B cell (primary cell): ENCODE measurements around the gene PSMC5. TPM values are rescaled to one million over a fixed set of nuclear protein-coding genes. Genes with fewer than 3 reads are reported as not detected.

Experiments
- ATAC-seq: fragments of 200-7000 bp; cut with Tn5 transposase; one replicate; pipeline ENCODE4 v1.10.0; 2021; ENCODE audit warnings: low read depth, mild to moderate bottlenecking, moderate number of reproducible peaks, moderate library complexity
- CTCF ChIA-PET: fragments of 350-600 bp; sonication (Branson Sonifier 250); formaldehyde crosslinking; loops from one replicate; lab custom pipeline; 2021; ENCODE audit warnings: antibody characterized with exemption, inconsistent platforms; lab: Charles Lee
- POLR2A ChIA-PET: fragments of 350-600 bp; sonication (Branson Sonifier 250); formaldehyde crosslinking; loops from one replicate; lab custom pipeline; 2021; ENCODE audit warnings: antibody characterized with exemption; lab: Charles Lee
- DNase-seq: peaks from one replicate; pipeline ENCODE4 v3.0.0; 2013
- H2AFZ ChIP-seq: 2 replicates; pipeline ENCODE4 v1.6.1; 2012; ENCODE audit warnings: mild to moderate bottlenecking, low read depth, low read length; ENCODE audit not compliant: insufficient read depth, poor library complexity, severe bottlenecking
- H3K27ac ChIP-seq, 2 donors: 1 replicate in 1 of 2; 2 replicates in 1 of 2; pipeline ENCODE4 v1.5.1; 2012 to 2013; ENCODE audit warnings: low read length in 2 of 2, mild to moderate bottlenecking in 2 of 2, moderate library complexity in 1 of 2
- H3K27me3 ChIP-seq, 4 experiments: fragments of 200-600 bp in 1 of 4; sonication (generic) in 1 of 4; replicated peaks in 1 of 4; 1 replicate in 2 of 4; 2 replicates in 2 of 4; pipeline versions ENCODE4 v1.6.1 to v1.7.0; 2013 to 2016; ENCODE audit warnings: low read length in 3 of 4, mild to moderate bottlenecking in 2 of 4, mixed read lengths in 1 of 4, moderate library complexity in 1 of 4; ENCODE audit not compliant: insufficient read depth in 4 of 4, control insufficient read depth in 3 of 4; ENCODE audit errors: control extremely low read depth in 1 of 4
- H3K36me3 ChIP-seq, 2 experiments: replicated peaks in 1 of 2; 1 replicate in 1 of 2; 2 replicates in 1 of 2; pipeline versions ENCODE4 v1.6.1 to v1.7.1; 2013; ENCODE audit warnings: low read length in 1 of 2; ENCODE audit not compliant: insufficient read depth in 2 of 2, control insufficient read depth in 1 of 2; ENCODE audit errors: control extremely low read depth in 1 of 2, extremely low read depth in 1 of 2
- H3K4me1 ChIP-seq, 2 donors: fragments of 200-600 bp in 1 of 2; sonication (generic) in 1 of 2; 1 replicate in 1 of 2; 2 replicates in 1 of 2; pipeline versions ENCODE4 v1.5.1 to v1.6.1; 2013 to 2017; ENCODE audit warnings: low read length in 2 of 2; ENCODE audit not compliant: control insufficient read depth in 2 of 2, insufficient read depth in 2 of 2
- H3K4me2 ChIP-seq: replicated peaks from 2 replicates; pipeline ENCODE3; 2012; ENCODE audit warnings: mild to moderate bottlenecking, low read depth, low read length; ENCODE audit not compliant: poor library complexity, severe bottlenecking
- H3K4me3 ChIP-seq, 5 experiments: fragments of 200-600 bp in 1 of 5; sonication (generic) in 1 of 5; 1 replicate in 3 of 5; 2 replicates in 2 of 5; pipeline versions ENCODE4 v1.5.1 to v1.7.0; 2011 to 2016; ENCODE audit warnings: low read length in 4 of 5, mild to moderate bottlenecking in 4 of 5, low read depth in 2 of 5, control low read depth in 1 of 5, moderate library complexity in 1 of 5; ENCODE audit not compliant: insufficient read depth in 1 of 5; ENCODE audit errors: control extremely low read depth in 1 of 5, extremely low read depth in 1 of 5
- H3K79me2 ChIP-seq: fragments of 200-600 bp; sonication (generic); one replicate; pipeline ENCODE4 v1.6.0; 2016; ENCODE audit warnings: low read length; ENCODE audit not compliant: control insufficient read depth, insufficient read depth
- H3K9ac ChIP-seq: fragments of 200-600 bp; sonication (generic); 2 replicates; pipeline ENCODE4 v1.6.1; 2017; ENCODE audit warnings: mild to moderate bottlenecking, low read length, moderate library complexity
- H3K9me3 ChIP-seq, 3 donors: one replicate each; pipeline versions ENCODE4 v1.6.1 to v1.7.1; 2013; ENCODE audit warnings: low read length in 2 of 3; ENCODE audit not compliant: control insufficient read depth in 2 of 3, insufficient read depth in 1 of 3; ENCODE audit errors: control extremely low read depth in 1 of 3
- H4K20me1 ChIP-seq: 2 replicates; pipeline ENCODE4 v1.6.0; 2012; ENCODE audit warnings: mild to moderate bottlenecking, low read length; ENCODE audit not compliant: insufficient read depth, control insufficient read depth, poor library complexity, severe bottlenecking
- H3K27ac Mint-ChIP-seq: one replicate; pipeline ENCODE4 v1.8.0; 2021; ENCODE audit warnings: mixed read lengths
- H3K27me3 Mint-ChIP-seq: one replicate; pipeline ENCODE4 v1.8.0; 2021; ENCODE audit warnings: mixed read lengths
- H3K4me1 Mint-ChIP-seq: one replicate; pipeline ENCODE4 v1.8.0; 2021; ENCODE audit warnings: mixed read lengths
- H3K4me3 Mint-ChIP-seq: one replicate; pipeline ENCODE4 v1.8.0; 2021; ENCODE audit warnings: mixed read lengths
- H3K9me3 Mint-ChIP-seq: one replicate; pipeline ENCODE4 v1.8.0; 2022; ENCODE audit warnings: mixed read lengths; ENCODE audit not compliant: insufficient read depth
- EZH2 ChIP-seq: IDR thresholded peaks from 2 replicates; pipeline ENCODE4 v1.6.1; 2012; ENCODE audit warnings: borderline replicate concordance, low read depth, mild to moderate bottlenecking, moderate library complexity, low read length; ENCODE audit not compliant: insufficient read depth, poor library complexity, severe bottlenecking
- WGBS: methylation state at CpG from one replicate; pipeline ENCODE4 v1.1.5; 2013; ENCODE audit warnings: missing lambda C conversion rate; ENCODE audit not compliant: insufficient coverage; 5-methylcytosine and 5-hydroxymethylcytosine counted together
- intact Hi-C: fragments of 100-400 bp; cut with micrococcal nuclease; formaldehyde crosslinking; loops from one replicate; pipeline ENCODE4 v1.10.0; 2022
- polyA plus RNA-seq: library from polyadenylated mRNA; depleted of rRNA; stranded (reverse); fragments of >200 nt; gene quantifications from 2 replicates; pipeline ENCODE4 v1.2.3, GENCODE V29; 2012
- total RNA-seq, 2 donors: library from RNA; stranded (reverse); fragments of 120-200 nt in 1 of 2; gene quantifications; 1 replicate in 1 of 2; 2 replicates in 1 of 2; pipeline versions ENCODE4 v1.2.3 to v1.2.4, GENCODE V29; 2013 to 2022
- TF ChIP-seq, protein P1 (sequence below): fragments of 200-600 bp; IDR thresholded peaks from one replicate; pipeline ENCODE4 v1.8.0; 2022; ENCODE audit warnings: antibody characterized with exemption, mild to moderate bottlenecking

Gene PSMC5
- total and polyA plus RNA-seq, 2 donors (not counting 1 experiment from before 2014, with no cell fraction given), result 87.1 to 104 TPM

DNA sequence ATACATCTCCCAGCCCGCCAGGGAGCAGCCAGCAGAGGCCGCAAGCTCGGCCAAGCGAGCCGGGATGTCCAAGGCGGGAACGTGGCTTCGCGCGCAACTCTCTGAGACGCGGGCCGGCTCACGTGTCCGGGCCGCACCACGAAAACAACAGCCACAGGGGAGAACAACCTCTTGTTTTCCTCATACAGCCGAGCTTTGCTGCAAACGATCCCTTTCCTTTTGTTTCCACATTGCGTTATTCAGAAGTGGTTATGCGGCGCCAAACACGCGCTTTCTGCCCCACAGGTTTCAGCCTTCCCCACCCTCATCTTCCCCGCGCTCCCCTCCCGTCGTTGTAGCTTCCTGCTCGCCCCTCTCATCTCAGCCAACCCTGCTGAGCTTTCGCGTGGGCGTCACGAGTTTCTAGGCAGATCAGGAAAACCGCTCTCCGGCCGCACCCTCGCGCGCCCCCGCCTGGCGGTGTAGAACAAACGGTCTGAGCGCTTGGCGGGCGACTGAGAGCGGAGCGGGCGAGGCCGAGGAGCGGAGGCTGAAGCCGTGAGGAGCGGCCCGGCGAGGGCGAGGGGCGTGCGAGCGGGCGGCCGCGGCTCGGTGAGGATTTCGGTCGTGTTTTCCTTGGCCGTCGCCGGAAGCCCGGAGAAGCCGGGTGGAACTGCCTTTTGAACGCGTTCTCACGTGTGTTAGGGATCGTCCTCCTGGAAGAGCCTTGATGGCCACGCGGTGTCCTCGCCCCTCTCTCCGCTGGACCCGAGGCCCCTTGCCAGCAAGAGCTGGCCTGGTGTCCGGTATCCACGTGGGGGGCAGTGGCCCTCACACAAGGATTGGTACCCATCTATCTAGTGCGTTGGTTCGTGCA is 21.8 kb downstream of the PSMC5 start:
- ChIA-PET POLR2A (interaction anchor here (1.3 to 1.6 kb wide), 3 partner anchors 107 to 171 kb away, joined by 3 to 6 read pairs (median 5); partner anchors contain the start of gene ICAM2), CTCF (interaction anchor here (0.7 to 1.7 kb wide), 17 partner anchors 10 to 434 kb away, joined by 3 to 15 read pairs (median 4); partner anchors contain the start of genes CD79B, FTSJ3, GH1 and ICAM2)
- Mint-ChIP-seq H3K9me3 (peaks cover 3% of the 10 kb centered on the region), H3K27ac (peak overlapping the region; percentile 91), H3K4me1 (peaks cover 21% of the 10 kb centered on the region), H3K27me3 (no peaks in the 10 kb centered on the region), H3K4me3 (peak overlapping the region; percentile 88)
- intact Hi-C loops, result no loop called here
- no peaks in the 10 kb centered on the region for H3K79me2 ChIP-seq
- H4K20me1 ChIP-seq, result no peaks in the 10 kb centered on the region
- DNase-seq, result peak; percentile 97
- peak overlapping the region; percentile 75 for H3K4me2 ChIP-seq
- peak; percentile 96 for ATAC-seq
- peak overlapping the region; percentile 96 for H2AFZ ChIP-seq
- H3K9ac ChIP-seq, result peak overlapping the region; percentile 62
- H3K4me1 ChIP-seq, result peaks cover 7 to 19% of the 10 kb centered on the region in 2 donors
- 33% methylated on average over 81 of the region's 82 CpGs for WGBS
- no peaks in the 10 kb centered on the region for H3K27me3 ChIP-seq
- TF ChIP-seq EZH2, result no peak
- TF ChIP-seq, protein P1, sequence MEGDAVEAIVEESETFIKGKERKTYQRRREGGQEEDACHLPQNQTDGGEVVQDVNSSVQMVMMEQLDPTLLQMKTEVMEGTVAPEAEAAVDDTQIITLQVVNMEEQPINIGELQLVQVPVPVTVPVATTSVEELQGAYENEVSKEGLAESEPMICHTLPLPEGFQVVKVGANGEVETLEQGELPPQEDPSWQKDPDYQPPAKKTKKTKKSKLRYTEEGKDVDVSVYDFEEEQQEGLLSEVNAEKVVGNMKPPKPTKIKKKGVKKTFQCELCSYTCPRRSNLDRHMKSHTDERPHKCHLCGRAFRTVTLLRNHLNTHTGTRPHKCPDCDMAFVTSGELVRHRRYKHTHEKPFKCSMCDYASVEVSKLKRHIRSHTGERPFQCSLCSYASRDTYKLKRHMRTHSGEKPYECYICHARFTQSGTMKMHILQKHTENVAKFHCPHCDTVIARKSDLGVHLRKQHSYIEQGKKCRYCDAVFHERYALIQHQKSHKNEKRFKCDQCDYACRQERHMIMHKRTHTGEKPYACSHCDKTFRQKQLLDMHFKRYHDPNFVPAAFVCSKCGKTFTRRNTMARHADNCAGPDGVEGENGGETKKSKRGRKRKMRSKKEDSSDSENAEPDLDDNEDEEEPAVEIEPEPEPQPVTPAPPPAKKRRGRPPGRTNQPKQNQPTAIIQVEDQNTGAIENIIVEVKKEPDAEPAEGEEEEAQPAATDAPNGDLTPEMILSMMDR, result peak; percentile 84
- peak overlapping the region; percentile 32 to 60 (median 53) for H3K4me3 ChIP-seq
- peaks cover 0 to 16% (median 0%) of the 10 kb centered on the region in 3 donors for H3K9me3 ChIP-seq
- peak overlapping the region; percentile 65 to 84 for H3K27ac ChIP-seq
- no peaks in the 10 kb centered on the region for H3K36me3 ChIP-seq

DNA sequence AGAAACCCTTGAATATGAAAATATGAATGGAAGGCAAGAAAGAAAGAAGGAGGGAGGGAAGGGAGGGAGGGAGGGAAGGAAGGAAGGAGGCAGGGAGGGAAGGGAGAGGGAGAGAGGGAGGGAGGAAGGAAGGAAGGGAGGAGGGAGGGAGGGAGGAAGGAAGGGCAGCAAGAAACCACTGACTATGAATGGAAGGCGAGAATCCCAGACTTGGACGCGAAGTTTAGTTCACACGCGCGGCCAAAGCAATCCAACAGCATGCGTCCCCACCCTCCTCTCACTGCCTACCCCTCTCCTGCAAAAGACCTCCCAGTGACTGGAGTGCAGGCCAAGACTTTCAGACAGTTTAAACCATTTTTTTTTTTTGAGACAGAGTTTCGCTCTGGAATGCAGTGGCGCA is 23.2 kb downstream of the PSMC5 start:
- no peaks in the 10 kb centered on the region for H3K79me2 ChIP-seq
- CTCF ChIA-PET, result interaction anchor here (1.2 kb wide), 1 partner anchor 10 kb away, joined by 6 read pairs; no protein-coding TSS in a partner anchor
- intact Hi-C loops, result no loop called here
- TF ChIP-seq EZH2, result no peak
- peaks cover 3% of the 10 kb centered on the region for H3K9me3 Mint-ChIP-seq
- H4K20me1 ChIP-seq, result no peaks in the 10 kb centered on the region
- H3K4me1 Mint-ChIP-seq, result peaks cover 16% of the 10 kb centered on the region
- no peak for ATAC-seq
- H3K27ac ChIP-seq, result no peak overlapping the region
- no peak overlapping the region for H3K4me2 ChIP-seq
- no peak overlapping the region for H3K4me3 ChIP-seq
- H3K4me3 Mint-ChIP-seq, result no peak overlapping the region
- no peaks in the 10 kb centered on the region for H3K27me3 ChIP-seq
- H3K4me1 ChIP-seq, result peaks cover 7 to 14% of the 10 kb centered on the region in 2 donors
- POLR2A ChIA-PET, result no interaction called here
- H3K9me3 ChIP-seq, result peaks cover 0 to 16% (median 0%) of the 10 kb centered on the region in 3 donors
- 90% methylated on average over 4 of the region's 9 CpGs for WGBS
- H2AFZ ChIP-seq, result no peak overlapping the region
- no peak overlapping the region for H3K9ac ChIP-seq
- no peaks in the 10 kb centered on the region for H3K36me3 ChIP-seq
- H3K27me3 Mint-ChIP-seq, result no peaks in the 10 kb centered on the region
- no peak for DNase-seq
- no peak overlapping the region for H3K27ac Mint-ChIP-seq
